ENCODE data around the gene TBC1D5.

The TBC1D5 gene

DNA sequence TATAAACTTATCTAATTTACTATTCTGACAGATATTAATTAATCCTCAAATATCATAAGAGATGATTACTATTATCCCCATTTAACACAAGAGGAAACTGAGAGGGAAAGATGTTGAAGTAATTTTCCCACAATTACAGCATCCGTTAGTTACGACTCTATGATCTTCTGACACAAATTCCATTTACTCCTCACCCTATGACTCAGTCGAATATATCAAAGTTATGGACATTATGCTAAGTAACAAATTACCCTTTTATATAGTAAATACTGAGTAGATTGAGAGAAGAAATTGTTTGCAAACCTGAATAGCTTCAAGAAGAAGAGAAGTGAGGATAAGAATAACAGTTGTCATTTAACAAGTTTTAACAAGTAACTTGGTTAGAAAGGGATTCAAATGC lies 340.0 kb downstream of the TBC1D5 start:
- H4K20me1 ChIP-seq (ENCODE audit: control insufficient read depth, insufficient read depth, low read depth, low read length) = no peaks in the 10 kb centered on the region
- no peaks in the 10 kb centered on the region for H3K27me3 ChIP-seq (ENCODE audit: control insufficient read depth, low read length)
- peaks cover 2% of the 10 kb centered on the region; the same call in 1 of the 2 replicates for H3F3A ChIP-seq (ENCODE audit: control insufficient read depth, insufficient read depth)
- H3K36me3 ChIP-seq (ENCODE audit: control insufficient read depth, low read length) = peaks cover 7% of the 10 kb centered on the region
- H3K27ac ChIP-seq (ENCODE audit: low read depth, low read length) = no peak overlapping the region
- H3K4me3 ChIP-seq (ENCODE audit: low read length) = no peak overlapping the region
- TF ChIP-seq, protein P1, sequence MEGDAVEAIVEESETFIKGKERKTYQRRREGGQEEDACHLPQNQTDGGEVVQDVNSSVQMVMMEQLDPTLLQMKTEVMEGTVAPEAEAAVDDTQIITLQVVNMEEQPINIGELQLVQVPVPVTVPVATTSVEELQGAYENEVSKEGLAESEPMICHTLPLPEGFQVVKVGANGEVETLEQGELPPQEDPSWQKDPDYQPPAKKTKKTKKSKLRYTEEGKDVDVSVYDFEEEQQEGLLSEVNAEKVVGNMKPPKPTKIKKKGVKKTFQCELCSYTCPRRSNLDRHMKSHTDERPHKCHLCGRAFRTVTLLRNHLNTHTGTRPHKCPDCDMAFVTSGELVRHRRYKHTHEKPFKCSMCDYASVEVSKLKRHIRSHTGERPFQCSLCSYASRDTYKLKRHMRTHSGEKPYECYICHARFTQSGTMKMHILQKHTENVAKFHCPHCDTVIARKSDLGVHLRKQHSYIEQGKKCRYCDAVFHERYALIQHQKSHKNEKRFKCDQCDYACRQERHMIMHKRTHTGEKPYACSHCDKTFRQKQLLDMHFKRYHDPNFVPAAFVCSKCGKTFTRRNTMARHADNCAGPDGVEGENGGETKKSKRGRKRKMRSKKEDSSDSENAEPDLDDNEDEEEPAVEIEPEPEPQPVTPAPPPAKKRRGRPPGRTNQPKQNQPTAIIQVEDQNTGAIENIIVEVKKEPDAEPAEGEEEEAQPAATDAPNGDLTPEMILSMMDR (IDR thresholded peaks at IDR 0.05; ENCODE audit: low read depth, low read length, poor library complexity, severe bottlenecking) = no peak
- no peak for TF ChIP-seq EZH2phosphoT487 (IDR thresholded peaks at IDR 0.05; ENCODE audit: borderline replicate concordance, low read length)
- no peak overlapping the region for H3K4me2 ChIP-seq (ENCODE audit: low read length)
- H3K4me1 ChIP-seq (ENCODE audit: control insufficient read depth, low read length) = peaks cover 14% of the 10 kb centered on the region
- H3K79me2 ChIP-seq (ENCODE audit: control insufficient read depth, low read length) = no peaks in the 10 kb centered on the region
- no peaks in the 10 kb centered on the region for H3K9me2 ChIP-seq (replicated peaks; ENCODE audit: control insufficient read depth, low read length)
- H3K9me3 ChIP-seq (ENCODE audit: control insufficient read depth, insufficient read depth, low read length) = no peaks in the 10 kb centered on the region

DNA sequence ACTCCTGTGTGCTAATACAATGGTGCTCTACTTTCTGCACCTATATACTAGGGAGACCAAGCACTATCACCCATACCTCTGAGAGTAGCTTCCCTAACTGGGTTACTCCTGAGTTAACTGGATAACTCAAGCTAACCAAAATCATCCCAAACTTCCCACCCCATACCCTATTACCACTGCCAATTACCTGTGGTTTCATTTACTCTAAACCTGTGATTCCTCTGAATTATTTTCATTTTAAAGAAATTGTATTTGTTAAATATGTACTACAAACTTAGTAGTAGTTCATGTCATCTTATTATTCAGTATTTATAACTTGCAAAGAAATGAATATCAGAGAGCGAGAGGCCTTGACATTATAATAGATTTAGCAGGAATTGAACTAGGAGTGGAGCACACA lies 340.5 kb downstream of the TBC1D5 start:
- peaks cover 14% of the 10 kb centered on the region for H3K4me1 ChIP-seq (ENCODE audit: control insufficient read depth, low read length)
- H3K9me3 ChIP-seq (ENCODE audit: control insufficient read depth, insufficient read depth, low read length) = no peaks in the 10 kb centered on the region
- H3F3A ChIP-seq (ENCODE audit: control insufficient read depth, insufficient read depth) = peaks cover 2% of the 10 kb centered on the region; the same call in 1 of the 2 replicates
- no peak overlapping the region for H3K27ac ChIP-seq (ENCODE audit: low read depth, low read length)
- no peaks in the 10 kb centered on the region for H3K27me3 ChIP-seq (ENCODE audit: control insufficient read depth, low read length)
- no peaks in the 10 kb centered on the region for H3K79me2 ChIP-seq (ENCODE audit: control insufficient read depth, low read length)
- H4K20me1 ChIP-seq (ENCODE audit: control insufficient read depth, insufficient read depth, low read depth, low read length) = no peaks in the 10 kb centered on the region
- no peak overlapping the region for H3K4me3 ChIP-seq (ENCODE audit: low read length)
- H3K9me2 ChIP-seq (replicated peaks; ENCODE audit: control insufficient read depth, low read length) = no peaks in the 10 kb centered on the region
- no peak overlapping the region for H3K4me2 ChIP-seq (ENCODE audit: low read length)
- H3K36me3 ChIP-seq (ENCODE audit: control insufficient read depth, low read length) = peaks cover 7% of the 10 kb centered on the region
- TF ChIP-seq, protein P1 (IDR thresholded peaks at IDR 0.05; ENCODE audit: low read depth, low read length, poor library complexity, severe bottlenecking) = no peak
- no peak for TF ChIP-seq EZH2phosphoT487 (IDR thresholded peaks at IDR 0.05; ENCODE audit: borderline replicate concordance, low read length)

- Histone ChIP-seq H3K27ac (ENCODE audit: low read depth, low read length) (peak overlapping the region; percentile 34), H4K20me1 (ENCODE audit: control insufficient read depth, insufficient read depth, low read depth, low read length) (no peaks in the 10 kb centered on the region), H3K4me1 (ENCODE audit: control insufficient read depth, low read length) (peaks cover 14% of the 10 kb centered on the region), H3F3A (ENCODE audit: control insufficient read depth, insufficient read depth) (peaks cover 4% of the 10 kb centered on the region), H3K27me3 (ENCODE audit: control insufficient read depth, low read length) (no peaks in the 10 kb centered on the region), H3K4me2 (ENCODE audit: low read length) (peak overlapping the region; percentile 34), H3K36me3 (ENCODE audit: control insufficient read depth, low read length) (peaks cover 4% of the 10 kb centered on the region), H3K9me3 (ENCODE audit: control insufficient read depth, insufficient read depth, low read length) (no peaks in the 10 kb centered on the region), H3K4me3 (ENCODE audit: low read length) (no peak overlapping the region), H3K9me2 (replicated peaks; ENCODE audit: control insufficient read depth, low read length) (no peaks in the 10 kb centered on the region), H3K79me2 (ENCODE audit: control insufficient read depth, low read length) (no peaks in the 10 kb centered on the region)
- TF ChIP-seq, protein P1 (IDR thresholded peaks at IDR 0.05; ENCODE audit: low read depth, low read length, poor library complexity, severe bottlenecking) = no peak
- no peak for TF ChIP-seq EZH2phosphoT487 (IDR thresholded peaks at IDR 0.05; ENCODE audit: borderline replicate concordance, low read length)
These were observed 342.8 kb downstream of the TBC1D5 start for GRCh38 chr3:17399586-17399985.
